Fibroblast of lung (primary cell): ENCODE results near the gene DCAF12. TPM values are rescaled to one million over a fixed set of nuclear protein-coding genes. Genes with fewer than 3 reads are reported as not detected.
"Not testable (repeated sequence)": the region's sequence is repeated elsewhere in the genome, so short reads cannot be mapped to it uniquely, and the experiment has no call there.

Source experiments
- DNase-seq, 2 donors: peaks; one replicate each; pipeline versions ENCODE4 v3.0.0 to v3.0.0-alpha.2; 2010; ENCODE audit warnings: low read depth in 2 of 2
- H2AFZ ChIP-seq: 2 replicates; pipeline ENCODE4 v1.5.1; 2012; ENCODE audit warnings: low read length, control low read depth, inconsistent platforms
- H3K27ac ChIP-seq: 2 replicates; pipeline ENCODE4 v1.5.1; 2011; ENCODE audit warnings: low read length, control low read depth; ENCODE audit not compliant: insufficient read depth
- H3K27me3 ChIP-seq: 2 replicates; pipeline ENCODE4 v1.5.1; 2011; ENCODE audit warnings: mild to moderate bottlenecking, low read length; ENCODE audit not compliant: control insufficient read depth, insufficient read depth
- H3K36me3 ChIP-seq: 2 replicates; pipeline ENCODE4 v1.5.1; 2011; ENCODE audit warnings: low read length; ENCODE audit not compliant: control insufficient read depth, insufficient read depth
- H3K4me1 ChIP-seq: 2 replicates; pipeline ENCODE4 v1.5.1; 2011; ENCODE audit warnings: low read length; ENCODE audit not compliant: control insufficient read depth, insufficient read depth; ENCODE audit errors: extremely low read depth
- H3K4me2 ChIP-seq: 2 replicates; pipeline ENCODE4 v1.5.1; 2011; ENCODE audit warnings: low read length, control low read depth; ENCODE audit not compliant: insufficient read depth; ENCODE audit errors: extremely low read depth
- H3K4me3 ChIP-seq, 4 experiments: fragments of 200-600 bp in 1 of 4; sonication (generic) in 1 of 4; replicated peaks in 1 of 4; 2 replicates each; pipeline ENCODE4 v1.5.1; 2011 to 2016; ENCODE audit warnings: low read length in 4 of 4, low read depth in 3 of 4, mild to moderate bottlenecking in 3 of 4, control low read depth in 2 of 4, inconsistent platforms in 1 of 4, mixed read lengths in 1 of 4; ENCODE audit not compliant: insufficient read depth in 1 of 4; ENCODE audit errors: control extremely low read depth in 1 of 4
- H3K79me2 ChIP-seq: 2 replicates; pipeline ENCODE4 v1.5.1; 2012; ENCODE audit warnings: mild to moderate bottlenecking, low read length, inconsistent platforms; ENCODE audit not compliant: control insufficient read depth, insufficient read depth
- H3K9ac ChIP-seq: 2 replicates; pipeline ENCODE4 v1.5.1; 2011; ENCODE audit warnings: mild to moderate bottlenecking, low read length, control low read depth; ENCODE audit not compliant: insufficient read depth
- H3K9me3 ChIP-seq: 2 replicates; pipeline ENCODE4 v1.5.1; 2012; ENCODE audit warnings: low read depth, low read length; ENCODE audit not compliant: control insufficient read depth, insufficient read depth
- H4K20me1 ChIP-seq: 2 replicates; pipeline ENCODE4 v1.5.1; 2011; ENCODE audit warnings: low read length; ENCODE audit not compliant: control insufficient read depth, insufficient read depth; ENCODE audit errors: extremely low read depth
- CTCF ChIP-seq, 2 donors: IDR thresholded peaks in 1 of 2; conservative IDR thresholded peaks in 1 of 2; 1 replicate in 1 of 2; 2 replicates in 1 of 2; pipeline ENCODE4 v1.5.1; 2011 to 2012; ENCODE audit warnings: low read length in 2 of 2, control low read depth in 1 of 2, inconsistent platforms in 1 of 2, low read depth in 1 of 2, mild to moderate bottlenecking in 1 of 2
- EZH2 ChIP-seq: IDR thresholded peaks from 2 replicates; pipeline ENCODE4 v1.5.1; 2012; ENCODE audit warnings: low read length, control low read depth, mild to moderate bottlenecking; ENCODE audit errors: missing control alignments
- polyA plus RNA-seq, 2 donors: library from polyadenylated mRNA; depleted of rRNA in 1 of 2; stranded (reverse) in 1 of 2; unstranded in 1 of 2; fragments of >200 nt; gene quantifications; 2 replicates each; pipeline ENCODE4 v1.2.1, GENCODE V29; 2011 to 2012; ENCODE audit warnings: missing spikeins in 1 of 2
- total RNA-seq: library from RNA; depleted of rRNA; stranded (reverse); fragments of >200 nt; gene quantifications from 2 replicates; pipeline ENCODE4 v1.2.1, GENCODE V29; 2014

Gene DCAF12
- total and polyA plus RNA-seq, 2 donors (not counting 1 experiment from before 2014, with no cell fraction given): 9.7 to 26.3 TPM

- DNase-seq, H3K4me2 ChIP-seq, H3K9me3 ChIP-seq, H3K27ac ChIP-seq, H3K4me1 ChIP-seq, H2AFZ ChIP-seq, H3K36me3 ChIP-seq, H3K4me3 ChIP-seq, H3K9ac ChIP-seq, H3K27me3 ChIP-seq, H4K20me1 ChIP-seq: not testable (repeated sequence)
- peaks cover 51% of the 10 kb centered on the region for H3K79me2 ChIP-seq
Measured at GRCh38 chr9:34038851-34039250, 87.6 kb downstream of the DCAF12 start.

GRCh38 chr9:34037626-34038025, 88.9 kb downstream of the DCAF12 start:
- H3K27ac ChIP-seq: no peak overlapping the region
- peaks cover 48% of the 10 kb centered on the region for H3K79me2 ChIP-seq
- no peak overlapping the region for H3K4me2 ChIP-seq
- H3K9me3 ChIP-seq: no peaks in the 10 kb centered on the region
- no peak for TF ChIP-seq EZH2
- H3K36me3 ChIP-seq: no peaks in the 10 kb centered on the region
- no peaks in the 10 kb centered on the region for H3K4me1 ChIP-seq
- no peak for DNase-seq
- H2AFZ ChIP-seq: no peak overlapping the region
- no peak overlapping the region for H3K4me3 ChIP-seq
- H4K20me1 ChIP-seq: no peaks in the 10 kb centered on the region
- no peak overlapping the region for H3K9ac ChIP-seq
- H3K27me3 ChIP-seq: no peaks in the 10 kb centered on the region

- H3K27me3 ChIP-seq: no peaks in the 10 kb centered on the region
- TF ChIP-seq CTCF (conservative IDR thresholded peaks at IDR 0.05 in 1 of 2, IDR thresholded peaks at IDR 0.05 in 1 of 2; ENCODE audit: low read depth in 1 of 2, low read length in 2 of 2): no peak
- no peak for TF ChIP-seq EZH2
- no peak overlapping the region for H3K27ac ChIP-seq
- H3K9me3 ChIP-seq: no peaks in the 10 kb centered on the region
- no peak overlapping the region for H2AFZ ChIP-seq
- no peaks in the 10 kb centered on the region for H3K36me3 ChIP-seq
- DNase-seq: no peak
- H3K4me2 ChIP-seq: no peak overlapping the region
- no peaks in the 10 kb centered on the region for H4K20me1 ChIP-seq
- peaks cover 52% of the 10 kb centered on the region for H3K79me2 ChIP-seq
- H3K4me1 ChIP-seq: no peaks in the 10 kb centered on the region
- no peak overlapping the region for H3K9ac ChIP-seq
- H3K4me3 ChIP-seq: no peak overlapping the region
Measured at GRCh38 chr9:34036625-34037024, 89.9 kb downstream of the DCAF12 start.

Other genes starting within 250 kb of the DCAF12 start
- gene UBAP2, start 77.8 kb downstream of the DCAF12 start, total RNA-seq: 19.5 and 20.6 TPM in 2 replicates
- gene UBAP2, start 77.8 kb downstream of the DCAF12 start, polyA plus RNA-seq: 10.2 and 15.9 TPM in 2 replicates
- 32.1 and 41.6 TPM in 2 replicates for gene UBAP1, start 52.3 kb upstream of the DCAF12 start, total RNA-seq
- gene UBAP1, start 52.3 kb upstream of the DCAF12 start, polyA plus RNA-seq: 57.6 and 58.1 TPM in 2 replicates
- 0.51 and 1.2 TPM in 2 replicates for gene KIF24, start 202.6 kb upstream of the DCAF12 start, total RNA-seq
- 0.94 and 2.4 TPM in 2 replicates for gene KIF24, start 202.6 kb upstream of the DCAF12 start, polyA plus RNA-seq
- 21.8 and 47.1 TPM in 2 replicates for gene NUDT2, start 202.9 kb upstream of the DCAF12 start, total RNA-seq
- 38.6 and 50.8 TPM in 2 replicates for gene NUDT2, start 202.9 kb upstream of the DCAF12 start, polyA plus RNA-seq